CD4-positive, alpha-beta T cell treated with Interleukin-2 at 100 ng/mL for 4 hours (primary cell): ENCODE results near the gene CACNA2D3.
A peak's percentile ranks its signal among the peaks of the same experiment; 100 is the strongest.

ENCODE experiments used
- DNase-seq: peaks from one replicate; pipeline ENCODE4 v3.0.0-alpha.2; 2020; ENCODE audit warnings: low spot score

The CACNA2D3 gene

GRCh38 chr3:54850484-54851018, 728.2 kb downstream of the CACNA2D3 start:
- DNase-seq = no peak

- peak; percentile 4 for DNase-seq
Observed at GRCh38 chr3:54853573-54854404, 731.4 kb downstream of the CACNA2D3 start.

GRCh38 chr3:54856271-54856670, 733.9 kb downstream of the CACNA2D3 start:
- DNase-seq = no peak

GRCh38 chr3:54857343-54857742, 735.0 kb downstream of the CACNA2D3 start:
- DNase-seq = no peak

GRCh38 chr3:54858093-54858785, 735.9 kb downstream of the CACNA2D3 start:
- DNase-seq = no peak

- DNase-seq = no peak
Observed at GRCh38 chr3:54859184-54859583, 736.8 kb downstream of the CACNA2D3 start.

- no peak for DNase-seq
Observed at GRCh38 chr3:54861248-54862067, 739.1 kb downstream of the CACNA2D3 start.

- DNase-seq = no peak
Observed at GRCh38 chr3:54862526-54862925, 740.2 kb downstream of the CACNA2D3 start.

GRCh38 chr3:54863366-54863765, 741.0 kb downstream of the CACNA2D3 start:
- no peak for DNase-seq

- no peak for DNase-seq
Observed at GRCh38 chr3:54863786-54864185, 741.4 kb downstream of the CACNA2D3 start.

GRCh38 chr3:54865316-54865715, 743.0 kb downstream of the CACNA2D3 start:
- DNase-seq = no peak

- no peak for DNase-seq
Observed at GRCh38 chr3:54866251-54866650, 743.9 kb downstream of the CACNA2D3 start.

- no peak for DNase-seq
Observed at GRCh38 chr3:54870423-54870822, 748.1 kb downstream of the CACNA2D3 start.

GRCh38 chr3:54871867-54872266, 749.5 kb downstream of the CACNA2D3 start:
- DNase-seq = no peak

- DNase-seq = no peak
Observed at GRCh38 chr3:54873059-54874010, 751.0 kb downstream of the CACNA2D3 start.

GRCh38 chr3:54874816-54875556, 752.6 kb downstream of the CACNA2D3 start:
- DNase-seq = no peak

GRCh38 chr3:54875596-54876268, 753.4 kb downstream of the CACNA2D3 start:
- DNase-seq = no peak

- no peak for DNase-seq
Observed at GRCh38 chr3:54876694-54877093, 754.3 kb downstream of the CACNA2D3 start.

GRCh38 chr3:54877730-54878129, 755.4 kb downstream of the CACNA2D3 start:
- DNase-seq = no peak

GRCh38 chr3:54878145-54878544, 755.8 kb downstream of the CACNA2D3 start:
- DNase-seq = no peak
